HepG2 (cell line): ENCODE measurements around the gene MPHOSPH8. TPM values are rescaled to one million over a fixed set of nuclear protein-coding genes. Genes with fewer than 3 reads are reported as not detected.

ENCODE experiments used
- ATAC-seq: fragments of 200-7000 bp; cut with Tn5 transposase; 3 replicates; pipeline ENCODE4 v1.9.1; 2020; ENCODE audit warnings: mild to moderate bottlenecking, moderate library complexity
- BruUV-seq: library from RNA; stranded (reverse); fragments of 400-500 nt; replicated peaks from 2 replicates; lab custom pipeline; 2021; lab: Mats Ljungman, UMichigan
- CTCF ChIA-PET: fragments of 300-600 bp; formaldehyde crosslinking; extraction: SDS; loops from one replicate; lab custom pipeline; 2021; ENCODE audit warnings: low total read pairs, inconsistent platforms, low intra/inter-chr PET ratio; lab: Yijun Ruan, JAX
- POLR2A ChIA-PET: fragments of 350-600 bp; sonication (Branson Sonifier 250); formaldehyde crosslinking; loops from one replicate; lab custom pipeline; 2020; ENCODE audit warnings: antibody characterized with exemption, inconsistent platforms; lab: Yijun Ruan, JAX
- DNase-seq: peaks from one replicate; pipeline ENCODE4 v3.0.0-alpha.2; 2015; ENCODE audit warnings: low spot score
- FAIRE-seq: peaks from 3 replicates; lab custom pipeline; 2011; peaks lifted over from hg19 to GRCh38; lab: Jason Lieb, UNC
- H2AFZ ChIP-seq: one replicate; pipeline ENCODE4 v1.6.1; 2011; ENCODE audit warnings: low read length, inconsistent platforms
- H3K27ac ChIP-seq: fragments of 300-600 bp; 3 replicates; pipeline ENCODE4 v1.8.0; 2011; ENCODE audit warnings: mixed run types, mild to moderate bottlenecking, mixed read lengths, low read length, inconsistent platforms; ENCODE audit not compliant: insufficient read depth; ENCODE audit errors: extremely low read length
- H3K27me3 ChIP-seq, 2 experiments: fragments of 200-600 bp in 1 of 2; 2 replicates in 1 of 2; 3 replicates in 1 of 2; pipeline versions ENCODE4 v1.6.0 to v1.8.0; 2011; ENCODE audit warnings: low read length in 2 of 2, mild to moderate bottlenecking in 2 of 2, moderate library complexity in 2 of 2, inconsistent platforms in 1 of 2; ENCODE audit not compliant: insufficient read depth in 2 of 2, control insufficient read depth in 1 of 2
- H3K36me3 ChIP-seq, 2 experiments: fragments of 200-600 bp in 1 of 2; replicated peaks in 1 of 2; 2 replicates in 1 of 2; 3 replicates in 1 of 2; pipeline versions ENCODE4 v1.5.1 to v1.8.0; 2011; ENCODE audit warnings: low read length in 2 of 2, inconsistent platforms in 1 of 2; ENCODE audit not compliant: insufficient read depth in 2 of 2, control insufficient read depth in 1 of 2
- H3K4me1 ChIP-seq: 2 replicates; pipeline ENCODE4 v1.5.1; 2012; ENCODE audit warnings: low read length, inconsistent platforms; ENCODE audit not compliant: insufficient read depth
- H3K4me2 ChIP-seq: 2 replicates; pipeline ENCODE4 v1.6.0; 2011; ENCODE audit warnings: low read depth, low read length, inconsistent platforms
- H3K4me3 ChIP-seq, 3 experiments: fragments of 200-600 bp in 1 of 3; sonication (generic), shearing (Covaris generic) in 1 of 3; replicated peaks in 1 of 3; 2 replicates each; pipeline ENCODE4 v1.5.1; 2011 to 2016; ENCODE audit warnings: low read length in 3 of 3, inconsistent platforms in 2 of 3, low read depth in 2 of 3, mild to moderate bottlenecking in 2 of 3, control low read depth in 1 of 3, mixed read lengths in 1 of 3; ENCODE audit not compliant: insufficient read depth in 1 of 3
- H3K79me2 ChIP-seq: one replicate; pipeline ENCODE4 v1.6.1; 2011; ENCODE audit warnings: low read length, inconsistent platforms; ENCODE audit not compliant: insufficient read depth
- H3K9ac ChIP-seq: 2 replicates; pipeline ENCODE4 v1.6.0; 2011; ENCODE audit warnings: mild to moderate bottlenecking, low read depth, low read length, inconsistent platforms; ENCODE audit not compliant: insufficient read depth
- H3K9me3 ChIP-seq: 2 replicates; pipeline ENCODE4 v1.5.1; 2012; ENCODE audit warnings: mild to moderate bottlenecking, low read length
- H4K20me1 ChIP-seq: 2 replicates; pipeline ENCODE4 v1.6.0; 2011; ENCODE audit warnings: inconsistent platforms, mild to moderate bottlenecking, low read length, moderate library complexity; ENCODE audit not compliant: insufficient read depth
- CREM ChIP-seq, 2 experiments: sonication (generic) in 1 of 2; formaldehyde crosslinking in 1 of 2; IDR thresholded peaks; 2 replicates each; pipeline versions ENCODE4 v1.4.0 to v1.6.1; 2016 to 2020; ENCODE audit warnings: antibody characterized with exemption in 1 of 2, mild to moderate bottlenecking in 1 of 2, missing genetic modification reagents in 1 of 2
- NR2F1 ChIP-seq, 2 experiments: fragments of 450-650 bp in 1 of 2; formaldehyde crosslinking in 1 of 2; IDR thresholded peaks; 2 replicates each; pipeline versions ENCODE4 v1.5.0 to v1.6.1; 2016 to 2020; ENCODE audit warnings: mild to moderate bottlenecking in 1 of 2, missing compliant biosample characterization in 1 of 2, missing genetic modification reagents in 1 of 2, moderate library complexity in 1 of 2
- RAD21 ChIP-seq: fragments of 450-650 bp; formaldehyde crosslinking; IDR thresholded peaks from 2 replicates; pipeline ENCODE4 v1.5.0; 2020; ENCODE audit warnings: mild to moderate bottlenecking
- SMC3 ChIP-seq: IDR thresholded peaks from 2 replicates; pipeline ENCODE4 v1.6.1; 2011; ENCODE audit warnings: low read length, improper control_type of control experiment
- STAG1 ChIP-seq: sonication (generic); formaldehyde crosslinking; IDR thresholded peaks from 2 replicates; pipeline ENCODE4 v1.4.0; 2020; ENCODE audit warnings: missing genetic modification reagents
- ZMYM4 ChIP-seq: sonication (generic); formaldehyde crosslinking; IDR thresholded peaks from 2 replicates; pipeline ENCODE4 v1.8.1; 2023; ENCODE audit warnings: mild to moderate bottlenecking, missing genetic modification reagents
- ZNF317 ChIP-seq: sonication (generic); formaldehyde crosslinking; IDR thresholded peaks from 2 replicates; pipeline ENCODE4 v1.5.0; 2020; ENCODE audit warnings: mild to moderate bottlenecking, missing genetic modification reagents
- WGBS: methylation state at CpG from one replicate; pipeline ENCODE4 v1.1.6; 2017; ENCODE audit warnings: low lambda C conversion rate; 5-methylcytosine and 5-hydroxymethylcytosine counted together
- in situ Hi-C: cut with HindIII; loops from 2 replicates; pipeline ENCODE4 v1.10.0; 2017; ENCODE audit warnings: low pct_unique_long_range_greater_than_20kb; ENCODE audit not compliant: extremely low pct_ligation_motif_present
- intact Hi-C: fragments of 100-400 bp; cut with micrococcal nuclease; formaldehyde crosslinking; loops from one replicate; pipeline ENCODE4 v1.10.0; 2022; ENCODE audit not compliant: unreplicated experiment
- polyA plus RNA-seq, 8 experiments: library from polyadenylated mRNA; depleted of rRNA in 3 of 8; stranded (reverse) in 7 of 8; unstranded in 1 of 8; fragments of >200 nt; fragmentation: Illumina TruSeq in 4 of 8; extraction: Trizol in 4 of 8; gene quantifications; 2 replicates each; pipeline versions ENCODE4 v1.2.1 to v1.2.3, GENCODE V29; 2011 to 2016; ENCODE audit warnings: low read depth in 4 of 8, missing spikeins in 1 of 8, mixed read lengths in 1 of 8; ENCODE audit not compliant: insufficient read depth in 1 of 8
- total RNA-seq, 5 experiments: library from RNA; depleted of rRNA; stranded (reverse); fragments of >200 nt; fragmentation: Illumina TruSeq; extraction: Trizol; gene quantifications; 2 replicates each; pipeline ENCODE4 v1.2.3, GENCODE V29; 2016; ENCODE audit warnings: low read depth in 1 of 5
- TF ChIP-seq, protein P1 (sequence below): sonication (generic); formaldehyde crosslinking; IDR thresholded peaks from 2 replicates; pipeline ENCODE4 v1.5.1; 2020; ENCODE audit warnings: missing genetic modification reagents, mild to moderate bottlenecking, borderline replicate concordance
- TF ChIP-seq, protein P2 (sequence below): sonication (generic); formaldehyde crosslinking; IDR thresholded peaks from 2 replicates; pipeline ENCODE4 v1.8.1; 2023; ENCODE audit warnings: missing genetic modification reagents, inconsistent platforms, borderline replicate concordance

The MPHOSPH8 gene
- total and polyA plus RNA-seq, 2 of the 13 experiments (the other 11 are each of a cell fraction or from before 2014, with no cell fraction given): 17.3 to 20.9 TPM

- TF ChIP-seq NR2F1 (CRISPR knock-in tag; IDR thresholded peaks at IDR 0.05) (0 out of 4 replicates have a peak, but pooled peaks of 1 of the 2 experiments have one; percentile 35), SMC3 (peak; percentile 54), CREM (IDR thresholded peaks at IDR 0.05) (0 out of 2 replicates have a peak, but pooled peaks have one; percentile 17), CREM (CRISPR knock-in tag; IDR thresholded peaks at IDR 0.05) (no peak), RAD21 (CRISPR knock-in tag) (0 out of 2 replicates have a peak, but pooled peaks have one; percentile 13), ZNF317 (peak; percentile 80), STAG1 (CRISPR knock-in tag) (peak; percentile 76)
These were observed 45.7 kb upstream of the MPHOSPH8 start (continued) for GRCh38 chr13:19587635-19588300.

GRCh38 chr13:19589312-19589711 lies 44.1 kb upstream of the MPHOSPH8 start:
- H3K4me2 ChIP-seq: peak overlapping the region; percentile 39; the same call in 1 of the 2 replicates
- ATAC-seq (no peak), DNase-seq (no peak), FAIRE-seq (no peak)
- H3K9ac ChIP-seq: no peak overlapping the region
- TF ChIP-seq, protein P1, sequence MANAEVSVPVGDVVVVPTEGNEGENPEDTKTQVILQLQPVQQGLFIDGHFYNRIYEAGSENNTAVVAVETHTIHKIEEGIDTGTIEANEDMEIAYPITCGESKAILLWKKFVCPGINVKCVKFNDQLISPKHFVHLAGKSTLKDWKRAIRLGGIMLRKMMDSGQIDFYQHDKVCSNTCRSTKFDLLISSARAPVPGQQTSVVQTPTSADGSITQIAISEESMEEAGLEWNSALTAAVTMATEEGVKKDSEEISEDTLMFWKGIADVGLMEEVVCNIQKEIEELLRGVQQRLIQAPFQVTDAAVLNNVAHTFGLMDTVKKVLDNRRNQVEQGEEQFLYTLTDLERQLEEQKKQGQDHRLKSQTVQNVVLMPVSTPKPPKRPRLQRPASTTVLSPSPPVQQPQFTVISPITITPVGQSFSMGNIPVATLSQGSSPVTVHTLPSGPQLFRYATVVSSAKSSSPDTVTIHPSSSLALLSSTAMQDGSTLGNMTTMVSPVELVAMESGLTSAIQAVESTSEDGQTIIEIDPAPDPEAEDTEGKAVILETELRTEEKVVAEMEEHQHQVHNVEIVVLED: no peak
- TF ChIP-seq, protein P2, sequence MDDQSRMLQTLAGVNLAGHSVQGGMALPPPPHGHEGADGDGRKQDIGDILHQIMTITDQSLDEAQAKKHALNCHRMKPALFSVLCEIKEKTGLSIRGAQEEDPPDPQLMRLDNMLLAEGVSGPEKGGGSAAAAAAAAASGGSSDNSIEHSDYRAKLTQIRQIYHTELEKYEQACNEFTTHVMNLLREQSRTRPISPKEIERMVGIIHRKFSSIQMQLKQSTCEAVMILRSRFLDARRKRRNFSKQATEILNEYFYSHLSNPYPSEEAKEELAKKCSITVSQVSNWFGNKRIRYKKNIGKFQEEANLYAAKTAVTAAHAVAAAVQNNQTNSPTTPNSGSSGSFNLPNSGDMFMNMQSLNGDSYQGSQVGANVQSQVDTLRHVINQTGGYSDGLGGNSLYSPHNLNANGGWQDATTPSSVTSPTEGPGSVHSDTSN (CRISPR knock-in tag): no peak
- no peak for TF ChIP-seq ZMYM4
- H3K27ac ChIP-seq: no peak overlapping the region
- H4K20me1 ChIP-seq: no peaks in the 10 kb centered on the region
- no peak overlapping the region for H2AFZ ChIP-seq
- intact Hi-C loops (loop anchor here (5.0 kb wide), 1 partner anchor 43 kb away; the partner anchor contains the start of gene MPHOSPH8), in situ Hi-C loops (no loop called here)
- CTCF ChIA-PET: no interaction called here
- H3K79me2 ChIP-seq: no peaks in the 10 kb centered on the region
- WGBS: 26% methylated on average over 2 of the region's 2 CpGs
- no peaks in the 10 kb centered on the region for H3K27me3 ChIP-seq
- no peak overlapping the region for H3K4me3 ChIP-seq
- POLR2A ChIA-PET: no interaction called here
- H3K36me3 ChIP-seq: no peaks in the 10 kb centered on the region
- no peaks in the 10 kb centered on the region for H3K9me3 ChIP-seq
- BruUV-seq: no TSS peak
- peaks cover 51% of the 10 kb centered on the region for H3K4me1 ChIP-seq
